H1 (cell line): ENCODE measurements around the gene SLCO4A1. TPM values are rescaled to one million over a fixed set of nuclear protein-coding genes. Genes with fewer than 3 reads are reported as not detected.

Experiments used
- CTCF ChIA-PET: fragments of 300-600 bp; sonication (Branson Sonifier 250); formaldehyde crosslinking; loops from one replicate; lab custom pipeline; 2021; ENCODE audit not compliant: partially characterized antibody; lab: Charles Lee
- POLR2A ChIA-PET: fragments of 300-600 bp; sonication (Branson Sonifier 250); formaldehyde crosslinking; loops from one replicate; lab custom pipeline; 2021; ENCODE audit warnings: inconsistent platforms; ENCODE audit not compliant: partially characterized antibody; lab: Charles Lee
- DNase-seq, 2 experiments: peaks; one replicate each; pipeline versions ENCODE4 v3.0.0 to v3.0.0-alpha.2; 2010 to 2022; ENCODE audit warnings: low spot score in 2 of 2, low read depth in 1 of 2, mixed read lengths in 1 of 2
- FAIRE-seq: peaks from 2 replicates; lab custom pipeline; 2011; peaks lifted over from hg19 to GRCh38; lab: Jason Lieb, UNC
- H2AFZ ChIP-seq: 2 replicates; pipeline ENCODE4 v1.8.1; 2012; ENCODE audit warnings: low read length, inconsistent platforms
- H2AK5ac ChIP-seq: 2 replicates; pipeline ENCODE4 v1.6.1; 2013; ENCODE audit warnings: low read depth, low read length
- H2BK120ac ChIP-seq: replicated peaks from 2 replicates; pipeline ENCODE3; 2013; ENCODE audit warnings: low read depth, low read length, inconsistent platforms
- H2BK12ac ChIP-seq: 2 replicates; pipeline ENCODE4 v1.6.1; 2013; ENCODE audit warnings: low read depth, low read length
- H2BK15ac ChIP-seq: 2 replicates; pipeline ENCODE4 v1.6.1; 2013; ENCODE audit warnings: low read length
- H2BK20ac ChIP-seq: 2 replicates; pipeline ENCODE4 v1.6.1; 2013; ENCODE audit warnings: low read length
- H2BK5ac ChIP-seq: 2 replicates; pipeline ENCODE4 v1.6.1; 2013; ENCODE audit warnings: low read depth, low read length
- H3K14ac ChIP-seq: 2 replicates; pipeline ENCODE4 v1.6.1; 2013; ENCODE audit warnings: inconsistent platforms; ENCODE audit not compliant: insufficient read length
- H3K18ac ChIP-seq: 2 replicates; pipeline ENCODE4 v1.6.1; 2013; ENCODE audit warnings: low read length; ENCODE audit errors: extremely low read depth
- H3K23ac ChIP-seq: 2 replicates; pipeline ENCODE4 v1.6.1; 2013; ENCODE audit warnings: inconsistent platforms; ENCODE audit not compliant: insufficient read length
- H3K23me2 ChIP-seq: 2 replicates; pipeline ENCODE4 v1.6.1; 2013; ENCODE audit warnings: low read depth, low read length
- H3K27ac ChIP-seq: 2 replicates; pipeline ENCODE4 v1.6.1; 2011; ENCODE audit warnings: low read depth, low read length, inconsistent platforms
- H3K27me3 ChIP-seq, 4 experiments: replicated peaks in 1 of 4; 1 replicate in 1 of 4; 2 replicates in 3 of 4; pipeline versions ENCODE4 v1.6.1 to v1.8.1; 2011 to 2013; ENCODE audit warnings: low read length in 3 of 4, mild to moderate bottlenecking in 3 of 4, inconsistent platforms in 2 of 4, mixed read lengths in 2 of 4, moderate library complexity in 1 of 4; ENCODE audit not compliant: control insufficient read depth in 3 of 4, insufficient read depth in 3 of 4; ENCODE audit errors: extremely low read depth in 1 of 4
- H3K36me3 ChIP-seq, 4 experiments: 2 replicates each; pipeline versions ENCODE4 v1.6.1 to v1.8.1; 2011 to 2013; ENCODE audit warnings: mild to moderate bottlenecking in 4 of 4, low read length in 3 of 4, moderate library complexity in 2 of 4, control low read depth in 1 of 4, inconsistent platforms in 1 of 4; ENCODE audit not compliant: insufficient read depth in 4 of 4, control insufficient read depth in 2 of 4
- H3K4ac ChIP-seq: replicated peaks from 2 replicates; pipeline ENCODE3; 2013; ENCODE audit warnings: low read length, low read depth, mixed read lengths, inconsistent platforms; ENCODE audit not compliant: insufficient read length
- H3K4me1 ChIP-seq, 4 experiments: replicated peaks in 1 of 4; 1 replicate in 1 of 4; 2 replicates in 3 of 4; pipeline versions ENCODE4 v1.6.1 to v1.8.1; 2011 to 2013; ENCODE audit warnings: low read length in 3 of 4, inconsistent platforms in 2 of 4, mixed read lengths in 1 of 4; ENCODE audit not compliant: insufficient read depth in 4 of 4, control insufficient read depth in 3 of 4
- H3K4me2 ChIP-seq, 2 experiments: 2 replicates each; pipeline versions ENCODE4 v1.6.1 to v1.8.1; 2011 to 2013; ENCODE audit warnings: low read depth in 2 of 2, low read length in 2 of 2, control low read depth in 1 of 2, inconsistent platforms in 1 of 2, mild to moderate bottlenecking in 1 of 2; ENCODE audit not compliant: insufficient read depth in 1 of 2
- H3K4me3 ChIP-seq, 4 experiments: fragments of 200-600, 300-600 bp in 1 of 4; sonication (generic), shearing (Covaris generic), sonication (Bioruptor Twin) in 1 of 4; 2 replicates each; pipeline versions ENCODE4 v1.5.1 to v1.8.1; 2011 to 2016; ENCODE audit warnings: low read length in 4 of 4, low read depth in 3 of 4, control low read depth in 2 of 4, inconsistent platforms in 2 of 4, mild to moderate bottlenecking in 2 of 4, mixed read lengths in 1 of 4, moderate library complexity in 1 of 4; ENCODE audit not compliant: insufficient read depth in 2 of 4; ENCODE audit errors: extremely low read depth in 1 of 4
- H3K56ac ChIP-seq: replicated peaks from 2 replicates; pipeline ENCODE3; 2013; ENCODE audit warnings: low read depth, mild to moderate bottlenecking, mixed read lengths, low read length, inconsistent platforms; ENCODE audit not compliant: insufficient read length
- H3K79me1 ChIP-seq: 2 replicates; pipeline ENCODE4 v1.6.1; 2013; ENCODE audit warnings: low read depth, low read length, control low read depth
- H3K79me2 ChIP-seq, 2 experiments: 2 replicates each; pipeline versions ENCODE4 v1.6.1 to v1.8.1; 2012 to 2013; ENCODE audit warnings: low read length in 2 of 2, mild to moderate bottlenecking in 2 of 2, inconsistent platforms in 1 of 2; ENCODE audit not compliant: insufficient read depth in 2 of 2, control insufficient read depth in 1 of 2
- H3K9ac ChIP-seq, 4 experiments: replicated peaks in 1 of 4; 1 replicate in 1 of 4; 2 replicates in 3 of 4; pipeline versions ENCODE4 v1.6.1 to v1.8.1; 2011 to 2013; ENCODE audit warnings: low read depth in 3 of 4, low read length in 3 of 4, control low read depth in 2 of 4, mild to moderate bottlenecking in 2 of 4, moderate library complexity in 2 of 4, inconsistent platforms in 1 of 4; ENCODE audit errors: extremely low read depth in 1 of 4
- H3K9me3 ChIP-seq, 2 experiments: 2 replicates each; pipeline versions ENCODE4 v1.6.1 to v1.8.1; 2012 to 2013; ENCODE audit warnings: mild to moderate bottlenecking in 2 of 2, moderate library complexity in 2 of 2, control low read depth in 1 of 2, inconsistent platforms in 1 of 2, low read depth in 1 of 2, low read length in 1 of 2, mixed read lengths in 1 of 2; ENCODE audit not compliant: insufficient read depth in 2 of 2
- H4K20me1 ChIP-seq, 2 experiments: replicated peaks in 1 of 2; 2 replicates each; pipeline versions ENCODE3 to v1.8.1; 2011 to 2013; ENCODE audit warnings: inconsistent platforms in 2 of 2, low read length in 2 of 2, mild to moderate bottlenecking in 1 of 2; ENCODE audit not compliant: insufficient read depth in 2 of 2, control insufficient read depth in 1 of 2
- H4K5ac ChIP-seq: 2 replicates; pipeline ENCODE4 v1.6.1; 2013; ENCODE audit warnings: low read length, low read depth, mixed read lengths, inconsistent platforms; ENCODE audit not compliant: insufficient read length
- H4K8ac ChIP-seq: 2 replicates; pipeline ENCODE4 v1.8.0; 2013; ENCODE audit warnings: mild to moderate bottlenecking, moderate library complexity, low read length, inconsistent platforms; ENCODE audit not compliant: insufficient read depth; ENCODE audit errors: extremely low read depth
- H4K91ac ChIP-seq: replicated peaks from 2 replicates; pipeline ENCODE3; 2013; ENCODE audit warnings: low read length, mixed read lengths, inconsistent platforms; ENCODE audit not compliant: insufficient read length
- CBX5 ChIP-seq: fragments of 300-800, 300-1000 bp; sonication (generic); IDR thresholded peaks from 2 replicates; pipeline ENCODE4 v1.7.1; 2016; ENCODE audit warnings: antibody characterized with exemption, low read length, low read depth
- EZH2 ChIP-seq: fragments of 200-600 bp; sonication (generic); IDR thresholded peaks from 2 replicates; pipeline ENCODE4 v1.7.1; 2012; ENCODE audit warnings: low read depth, mild to moderate bottlenecking, moderate library complexity, low read length, inconsistent platforms; ENCODE audit not compliant: severe bottlenecking
- GABPA ChIP-seq: IDR thresholded peaks from 2 replicates; pipeline ENCODE4 v1.6.1; 2011; ENCODE audit warnings: mild to moderate bottlenecking, low read length, moderate library complexity, borderline replicate concordance; ENCODE audit not compliant: insufficient read depth
- GTF2F1 ChIP-seq: IDR thresholded peaks from 2 replicates; pipeline ENCODE4 v1.6.1; 2012; ENCODE audit warnings: low read depth, low read length, improper control_type of control experiment, borderline replicate concordance
- POU5F1 ChIP-seq: IDR thresholded peaks from 2 replicates; pipeline ENCODE4 v1.6.1; 2011; ENCODE audit warnings: low read depth, mild to moderate bottlenecking, low read length, moderate library complexity
- RBBP5 ChIP-seq: IDR thresholded peaks from 2 replicates; pipeline ENCODE4 v1.7.1; 2012; ENCODE audit warnings: low read depth, mild to moderate bottlenecking, inconsistent platforms, low read length, moderate library complexity, borderline replicate concordance
- SUZ12 ChIP-seq: fragments of 200-600 bp; sonication (generic); IDR thresholded peaks from 2 replicates; pipeline ENCODE4 v1.6.1; 2012; ENCODE audit warnings: mild to moderate bottlenecking, inconsistent platforms, low read length, moderate library complexity, mixed read lengths
- TAF1 ChIP-seq: IDR thresholded peaks from 2 replicates; pipeline ENCODE4 v1.6.1; 2011; ENCODE audit warnings: mild to moderate bottlenecking, low read depth, low read length
- TCF12 ChIP-seq: IDR thresholded peaks from 2 replicates; pipeline ENCODE4 v1.6.1; 2011; ENCODE audit warnings: low read depth, mild to moderate bottlenecking, low read length
- WGBS, 2 experiments: shearing (Covaris generic) in 1 of 2; methylation state at CpG; one replicate each; pipeline versions ENCODE4 v1.1.6 to v1.1.7; 2013 to 2015; ENCODE audit warnings: low lambda C conversion rate in 2 of 2, mixed read lengths in 2 of 2, inconsistent platforms in 1 of 2, low coverage in 1 of 2, missing lambda C conversion rate in 1 of 2; ENCODE audit not compliant: insufficient replicate concordance in 2 of 2, insufficient coverage in 1 of 2, insufficient read length in 1 of 2; ENCODE audit errors: extremely low coverage in 1 of 2, missing lambda C conversion rate in 1 of 2; 5-methylcytosine and 5-hydroxymethylcytosine counted together
- polyA plus RNA-seq, 7 experiments: library from polyadenylated mRNA; depleted of rRNA in 3 of 7; stranded (reverse) in 5 of 7; unstranded in 2 of 7; fragments of >200 nt in 5 of 7; fragments of 200-250 nt in 2 of 7; gene quantifications; 1 replicate in 5 of 7; 2 replicates in 1 of 7; 4 replicates in 1 of 7; pipeline versions ENCODE4 v1.2.1 to v1.2.3, GENCODE V29; 2011 to 2013; ENCODE audit warnings: missing spikeins in 2 of 7, mixed read lengths in 2 of 7
- total RNA-seq: library from RNA; stranded (reverse); fragmentation: NEBNext Ultra II Directional; extraction: Animal tissue kit (Norgen Biotek cat#: 25700); gene quantifications from 2 replicates; pipeline ENCODE4 v1.2.1, GENCODE V29; 2021
- TF ChIP-seq, protein P1 (sequence below): IDR thresholded peaks from 2 replicates; pipeline ENCODE4 v1.6.1; 2012; ENCODE audit warnings: inconsistent platforms

Gene SLCO4A1
- total and polyA plus RNA-seq, 2 of the 8 experiments (the other 6 are each of a cell fraction or from before 2014, with no cell fraction given): 10.5 to 18.5 TPM

DNA sequence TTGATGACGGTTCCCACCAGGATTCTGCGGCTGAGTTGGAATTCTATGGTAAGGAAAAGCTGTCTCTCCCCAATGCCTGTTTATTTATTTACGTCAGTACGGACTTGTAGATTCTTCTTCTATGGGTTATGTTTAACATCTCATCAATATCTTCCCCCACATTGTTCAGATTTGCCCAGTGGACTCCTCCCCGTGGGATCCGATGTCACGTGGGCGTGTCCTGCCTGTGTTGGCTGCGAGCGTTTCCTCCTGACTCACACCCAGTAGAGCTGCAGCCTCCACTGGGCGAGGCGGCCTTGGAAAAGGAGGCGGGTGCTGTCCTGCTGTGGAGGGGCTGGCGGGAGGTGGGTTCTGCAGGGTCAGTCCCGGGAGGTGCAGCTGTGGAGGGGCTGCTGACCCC is 46.8 kb upstream of the SLCO4A1 start:
- H3K36me3 ChIP-seq: no peaks in the 10 kb centered on the region
- no peak overlapping the region for H3K18ac ChIP-seq
- ChIA-PET CTCF (interaction anchor here (1.0 to 1.8 kb wide), 5 partner anchors 11 to 132 kb away, joined by 3 to 4 read pairs (median 3); no protein-coding TSS in a partner anchor), POLR2A (no interaction called here)
- no peak overlapping the region for H3K27ac ChIP-seq
- no peaks in the 10 kb centered on the region for H3K79me1 ChIP-seq
- H3K4me1 ChIP-seq: peaks cover 0 to under 1% (median 0%) of the 10 kb centered on the region in 4 experiments; a peak in 2 of 7 replicates
- H3K9ac ChIP-seq: no peak overlapping the region
- no peak overlapping the region for H2BK12ac ChIP-seq
- DNase-seq (no peak), FAIRE-seq (no peak)
- H3K4me3 ChIP-seq: no peak overlapping the region
- no peak overlapping the region for H3K56ac ChIP-seq
- H4K5ac ChIP-seq: no peak overlapping the region
- no peak overlapping the region for H4K8ac ChIP-seq
- no peaks in the 10 kb centered on the region; a peak in 1 of 7 replicates for H3K27me3 ChIP-seq
- H2BK120ac ChIP-seq: no peak overlapping the region
- H3K14ac ChIP-seq: no peak overlapping the region
- no peak overlapping the region for H2AK5ac ChIP-seq
- H3K9me3 ChIP-seq: no peaks in the 10 kb centered on the region
- H3K4ac ChIP-seq: no peak overlapping the region
- H3K23me2 ChIP-seq: peaks cover 3% of the 10 kb centered on the region
- no peak overlapping the region for H2BK5ac ChIP-seq
- no peak overlapping the region for H3K23ac ChIP-seq
- no peaks in the 10 kb centered on the region for H3K79me2 ChIP-seq
- no peak overlapping the region for H2BK20ac ChIP-seq
- no peak overlapping the region for H3K4me2 ChIP-seq
- no peak overlapping the region for H2AFZ ChIP-seq
- whole genome bisulfite sequencing, 2 experiments: 90% methylated on average over 15 of the region's 15 CpGs; no CpG with 5 or more reads in 1 of the 2 experiments
- TF ChIP-seq GABPA (no peak), RBBP5 (no peak), SUZ12 (no peak), TAF1 (no peak), GTF2F1 (no peak), TCF12 (no peak), CBX5 (no peak), POU5F1 (no peak), EZH2 (no peak)
- TF ChIP-seq, protein P1, sequence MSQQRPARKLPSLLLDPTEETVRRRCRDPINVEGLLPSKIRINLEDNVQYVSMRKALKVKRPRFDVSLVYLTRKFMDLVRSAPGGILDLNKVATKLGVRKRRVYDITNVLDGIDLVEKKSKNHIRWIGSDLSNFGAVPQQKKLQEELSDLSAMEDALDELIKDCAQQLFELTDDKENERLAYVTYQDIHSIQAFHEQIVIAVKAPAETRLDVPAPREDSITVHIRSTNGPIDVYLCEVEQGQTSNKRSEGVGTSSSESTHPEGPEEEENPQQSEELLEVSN: no peak
- peaks cover 0 to 7% of the 10 kb centered on the region in 2 experiments for H4K20me1 ChIP-seq
- H2BK15ac ChIP-seq: no peak overlapping the region
- H4K91ac ChIP-seq: no peak overlapping the region
